H9 (cell line): ENCODE results near the gene LRRC7. TPM values are rescaled to one million over a fixed set of nuclear protein-coding genes. Genes with fewer than 3 reads are reported as not detected.

ENCODE experiments used
- DNase-seq: peaks from one replicate; pipeline ENCODE4 v3.0.0-alpha.2; 2017
- H2AFZ ChIP-seq: one replicate; pipeline ENCODE4 v1.6.1; 2013; ENCODE audit warnings: mild to moderate bottlenecking, low read length, control low read depth, moderate library complexity
- H2AK5ac ChIP-seq: 2 replicates; pipeline ENCODE4 v1.6.1; 2013; ENCODE audit warnings: low read length, control low read depth, mixed read lengths; ENCODE audit not compliant: insufficient read length
- H2BK120ac ChIP-seq: one replicate; pipeline ENCODE4 v1.6.1; 2013; ENCODE audit warnings: low read depth, mild to moderate bottlenecking, low read length, control low read depth, inconsistent platforms; ENCODE audit not compliant: poor library complexity, severe bottlenecking
- H2BK12ac ChIP-seq: 2 replicates; pipeline ENCODE4 v1.6.1; 2013; ENCODE audit warnings: low read length, control low read depth, mixed read lengths, low read depth; ENCODE audit not compliant: insufficient read length
- H2BK15ac ChIP-seq: 2 replicates; pipeline ENCODE4 v1.6.1; 2013; ENCODE audit warnings: low read depth, low read length, control low read depth
- H2BK20ac ChIP-seq: one replicate; pipeline ENCODE4 v1.6.1; 2013; ENCODE audit warnings: low read depth, mild to moderate bottlenecking, low read length, control low read depth, inconsistent platforms; ENCODE audit not compliant: poor library complexity, severe bottlenecking
- H2BK5ac ChIP-seq: 2 replicates; pipeline ENCODE4 v1.6.1; 2013; ENCODE audit warnings: low read length, control low read depth, mixed read lengths; ENCODE audit not compliant: insufficient read length
- H3K14ac ChIP-seq: 2 replicates; pipeline ENCODE4 v1.6.1; 2013; ENCODE audit warnings: low read length, control low read depth; ENCODE audit not compliant: insufficient read depth
- H3K18ac ChIP-seq: 2 replicates; pipeline ENCODE4 v1.6.1; 2013; ENCODE audit warnings: low read depth, mild to moderate bottlenecking, mixed read lengths, low read length, control low read depth; ENCODE audit not compliant: insufficient read length
- H3K23ac ChIP-seq: 2 replicates; pipeline ENCODE4 v1.6.1; 2013; ENCODE audit warnings: low read length, control low read depth, mixed read lengths, low read depth; ENCODE audit not compliant: insufficient read length
- H3K23me2 ChIP-seq: 2 replicates; pipeline ENCODE4 v1.6.1; 2013; ENCODE audit warnings: low read depth, mild to moderate bottlenecking, mixed read lengths, low read length, control low read depth; ENCODE audit not compliant: insufficient read length, poor library complexity, severe bottlenecking
- H3K27ac ChIP-seq: 2 replicates; pipeline ENCODE4 v1.5.1; 2013; ENCODE audit warnings: low read length, control low read depth, mixed read lengths, low read depth; ENCODE audit not compliant: insufficient read length
- H3K27me3 ChIP-seq: 2 replicates; pipeline ENCODE4 v1.6.1; 2013; ENCODE audit warnings: low read length, control low read depth, inconsistent platforms; ENCODE audit not compliant: insufficient read depth
- H3K4ac ChIP-seq: 2 replicates; pipeline ENCODE4 v1.6.1; 2013; ENCODE audit warnings: low read depth, mild to moderate bottlenecking, control low read depth, inconsistent platforms, low read length, moderate library complexity
- H3K4me1 ChIP-seq: 2 replicates; pipeline ENCODE4 v1.6.1; 2013; ENCODE audit warnings: low read length, control low read depth, inconsistent platforms; ENCODE audit not compliant: insufficient read depth
- H3K4me2 ChIP-seq: 2 replicates; pipeline ENCODE4 v1.6.1; 2013; ENCODE audit warnings: low read length, control low read depth, mixed read lengths; ENCODE audit not compliant: insufficient read length, insufficient read depth
- H3K56ac ChIP-seq: 2 replicates; pipeline ENCODE4 v1.6.1; 2013; ENCODE audit warnings: low read depth, mild to moderate bottlenecking, mixed read lengths, low read length, control low read depth; ENCODE audit not compliant: insufficient read length
- H3K79me1 ChIP-seq: 2 replicates; pipeline ENCODE4 v1.6.1; 2013; ENCODE audit warnings: low read depth, mild to moderate bottlenecking, moderate library complexity, low read length, control low read depth, inconsistent platforms; ENCODE audit not compliant: insufficient read depth, poor library complexity, severe bottlenecking
- H3K79me2 ChIP-seq: 2 replicates; pipeline ENCODE4 v1.6.1; 2013; ENCODE audit warnings: low read length, control low read depth, inconsistent platforms; ENCODE audit not compliant: insufficient read depth
- H3K9ac ChIP-seq: 2 replicates; pipeline ENCODE4 v1.6.1; 2013; ENCODE audit warnings: low read length, control low read depth, mixed read lengths; ENCODE audit not compliant: insufficient read length; ENCODE audit errors: extremely low read depth
- H3K9me3 ChIP-seq: one replicate; pipeline ENCODE4 v1.6.1; 2013; ENCODE audit warnings: low read depth, low read length, inconsistent platforms; ENCODE audit not compliant: control insufficient read depth
- H3T11ph ChIP-seq: one replicate; pipeline ENCODE4 v1.6.1; 2013; ENCODE audit warnings: mild to moderate bottlenecking, low read length, control low read depth, inconsistent platforms
- H4K20me1 ChIP-seq: one replicate; pipeline ENCODE4 v1.6.1; 2013; ENCODE audit not compliant: control insufficient read depth, insufficient read length, insufficient read depth
- H4K5ac ChIP-seq: 2 replicates; pipeline ENCODE4 v1.6.1; 2013; ENCODE audit warnings: low read depth, mild to moderate bottlenecking, mixed read lengths, low read length, control low read depth; ENCODE audit not compliant: insufficient read length
- H4K8ac ChIP-seq: replicated peaks from 2 replicates; pipeline ENCODE4 v1.6.1; 2013; ENCODE audit warnings: low read length, control low read depth, mixed read lengths, low read depth; ENCODE audit not compliant: insufficient read length
- H4K91ac ChIP-seq: 2 replicates; pipeline ENCODE4 v1.6.1; 2013; ENCODE audit warnings: low read depth, mild to moderate bottlenecking, moderate library complexity, mixed read lengths, low read length, control low read depth; ENCODE audit not compliant: insufficient read length
- H3K27ac Mint-ChIP-seq, 3 experiments: 2 replicates in 2 of 3; 3 replicates in 1 of 3; pipeline ENCODE4 v1.8.0; 2020 to 2021; ENCODE audit warnings: mixed read lengths in 3 of 3, mild to moderate bottlenecking in 1 of 3, moderate library complexity in 1 of 3
- H3K27me3 Mint-ChIP-seq: 2 replicates; pipeline ENCODE4 v1.8.0; 2021; ENCODE audit warnings: low read depth, mild to moderate bottlenecking, moderate library complexity, mixed read lengths
- H3K36me3 Mint-ChIP-seq, 3 experiments: 2 replicates in 2 of 3; 3 replicates in 1 of 3; pipeline ENCODE4 v1.8.0; 2020 to 2021; ENCODE audit warnings: low read depth in 3 of 3, mixed read lengths in 3 of 3; ENCODE audit not compliant: insufficient read depth in 1 of 3
- H3K4me1 Mint-ChIP-seq, 2 experiments: 2 replicates each; pipeline ENCODE4 v1.8.0; 2020; ENCODE audit warnings: mixed read lengths in 2 of 2
- H3K4me3 Mint-ChIP-seq, 2 experiments: 2 replicates in 1 of 2; 3 replicates in 1 of 2; pipeline ENCODE4 v1.8.0; 2020 to 2021; ENCODE audit warnings: mild to moderate bottlenecking in 2 of 2, mixed read lengths in 2 of 2, moderate library complexity in 1 of 2
- H3K9me3 Mint-ChIP-seq, 2 experiments: 2 replicates in 1 of 2; 3 replicates in 1 of 2; pipeline ENCODE4 v1.8.0; 2020; ENCODE audit warnings: mild to moderate bottlenecking in 2 of 2, mixed read lengths in 2 of 2, moderate library complexity in 1 of 2
- total RNA-seq: library from RNA; stranded (reverse); gene quantifications from 2 replicates; pipeline ENCODE4 v1.2.1, GENCODE V29; 2021
- TF ChIP-seq, protein P1 (sequence below): fragments of 200-600 bp; sonication (generic); conservative IDR thresholded peaks from 3 replicates; pipeline ENCODE4 v1.8.0; 2021; ENCODE audit warnings: antibody characterized with exemption, mild to moderate bottlenecking

The LRRC7 gene
- total RNA-seq, 1 experiment from 2014 or later, result not detected

DNA sequence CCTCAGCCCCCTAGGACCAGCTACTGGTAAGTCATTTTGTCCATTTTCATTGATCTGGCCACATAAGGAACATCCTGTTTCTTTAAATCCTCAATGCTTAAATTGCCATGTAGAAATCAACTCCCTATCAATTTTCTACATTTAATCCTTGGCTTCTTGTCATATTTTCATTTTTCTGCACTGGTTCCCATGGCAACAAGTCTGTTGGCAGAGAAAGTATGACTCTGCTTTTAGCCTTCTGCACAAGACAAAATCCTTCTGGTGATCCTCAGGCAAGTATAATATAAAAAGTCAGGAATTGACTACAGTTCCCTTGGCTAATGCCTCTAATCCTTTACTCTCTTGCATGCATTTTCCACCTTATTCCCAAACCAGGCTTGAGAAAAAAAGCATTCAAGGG, 572.6 kb downstream of the LRRC7 start:
- Histone ChIP-seq H3K27me3 (no peaks in the 10 kb centered on the region), H4K8ac (no peak overlapping the region), H2BK20ac (no peak overlapping the region), H2BK120ac (no peak overlapping the region), H3K23ac (no peak overlapping the region), H3T11ph (no peak overlapping the region), H3K79me1 (no peaks in the 10 kb centered on the region), H3K4ac (no peak overlapping the region), H2BK15ac (no peak overlapping the region), H3K56ac (no peak overlapping the region), H3K27ac (no peak overlapping the region), H3K9ac (no peak overlapping the region), H3K4me2 (no peak overlapping the region), H2AFZ (no peak overlapping the region), H4K91ac (no peak overlapping the region), H2AK5ac (no peak overlapping the region), H3K14ac (no peak overlapping the region), H3K4me1 (no peaks in the 10 kb centered on the region; the same call in 1 of the 2 replicates), H4K20me1 (no peaks in the 10 kb centered on the region), H3K23me2 (no peaks in the 10 kb centered on the region), H2BK12ac (no peak overlapping the region), H3K18ac (no peak overlapping the region), H3K79me2 (no peaks in the 10 kb centered on the region), H3K9me3 (no peaks in the 10 kb centered on the region), H2BK5ac (no peak overlapping the region), H4K5ac (no peak overlapping the region)
- H3K27ac Mint-ChIP-seq, result no peak overlapping the region; a peak in 2 of 7 replicates
- no peaks in the 10 kb centered on the region for H3K27me3 Mint-ChIP-seq
- no peaks in the 10 kb centered on the region for H3K36me3 Mint-ChIP-seq
- no peak overlapping the region for H3K4me3 Mint-ChIP-seq
- H3K4me1 Mint-ChIP-seq, result peaks cover 21 to 25% of the 10 kb centered on the region in 2 experiments
- TF ChIP-seq, protein P1, sequence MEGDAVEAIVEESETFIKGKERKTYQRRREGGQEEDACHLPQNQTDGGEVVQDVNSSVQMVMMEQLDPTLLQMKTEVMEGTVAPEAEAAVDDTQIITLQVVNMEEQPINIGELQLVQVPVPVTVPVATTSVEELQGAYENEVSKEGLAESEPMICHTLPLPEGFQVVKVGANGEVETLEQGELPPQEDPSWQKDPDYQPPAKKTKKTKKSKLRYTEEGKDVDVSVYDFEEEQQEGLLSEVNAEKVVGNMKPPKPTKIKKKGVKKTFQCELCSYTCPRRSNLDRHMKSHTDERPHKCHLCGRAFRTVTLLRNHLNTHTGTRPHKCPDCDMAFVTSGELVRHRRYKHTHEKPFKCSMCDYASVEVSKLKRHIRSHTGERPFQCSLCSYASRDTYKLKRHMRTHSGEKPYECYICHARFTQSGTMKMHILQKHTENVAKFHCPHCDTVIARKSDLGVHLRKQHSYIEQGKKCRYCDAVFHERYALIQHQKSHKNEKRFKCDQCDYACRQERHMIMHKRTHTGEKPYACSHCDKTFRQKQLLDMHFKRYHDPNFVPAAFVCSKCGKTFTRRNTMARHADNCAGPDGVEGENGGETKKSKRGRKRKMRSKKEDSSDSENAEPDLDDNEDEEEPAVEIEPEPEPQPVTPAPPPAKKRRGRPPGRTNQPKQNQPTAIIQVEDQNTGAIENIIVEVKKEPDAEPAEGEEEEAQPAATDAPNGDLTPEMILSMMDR, result no peak
- H3K9me3 Mint-ChIP-seq, result no peaks in the 10 kb centered on the region
- DNase-seq, result no peak
